ENCODE measurements around the gene DUOX1. TPM values are rescaled to one million over a fixed set of nuclear protein-coding genes. Genes with fewer than 3 reads are reported as not detected.
"Not testable (repeated sequence)": the region's sequence is repeated elsewhere in the genome, so short reads cannot be mapped to it uniquely, and the experiment has no call there.

DUOX1 gene
- total and polyA plus RNA-seq, 9 of the 15 experiments (the other 6 are each of a cell fraction or from before 2014, with no cell fraction given): 0.01 to 0.22 (median 0.01) TPM; not detected in 6

DNA sequence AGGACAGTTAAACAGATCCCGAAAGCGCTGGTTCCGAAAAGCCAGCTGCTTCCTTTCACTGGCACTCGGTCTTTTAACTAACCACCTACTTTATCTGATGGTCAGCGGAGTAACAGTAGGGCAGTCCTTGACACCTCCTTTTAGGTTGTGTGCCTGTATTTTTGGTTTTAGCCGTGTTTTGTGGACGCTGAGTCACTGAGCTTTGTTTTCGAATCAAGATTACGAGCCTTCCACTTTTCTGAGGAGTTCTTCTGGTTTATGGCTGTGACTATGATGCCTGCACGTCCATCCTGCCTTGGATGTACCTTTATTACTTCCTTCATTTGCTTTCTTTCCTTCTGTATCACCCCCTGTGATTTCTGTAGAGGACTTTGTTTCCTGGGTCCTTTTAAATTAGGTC is 47.4 kb upstream of the DUOX1 start:
- H3K9me1 ChIP-seq (ENCODE audit: control insufficient read depth, insufficient read depth, low read length); H3K4me2 ChIP-seq (ENCODE audit: insufficient read depth, low read length); CTCF ChIA-PET (ENCODE audit: low intra/inter-chr PET ratio): not testable (repeated sequence)

DNA sequence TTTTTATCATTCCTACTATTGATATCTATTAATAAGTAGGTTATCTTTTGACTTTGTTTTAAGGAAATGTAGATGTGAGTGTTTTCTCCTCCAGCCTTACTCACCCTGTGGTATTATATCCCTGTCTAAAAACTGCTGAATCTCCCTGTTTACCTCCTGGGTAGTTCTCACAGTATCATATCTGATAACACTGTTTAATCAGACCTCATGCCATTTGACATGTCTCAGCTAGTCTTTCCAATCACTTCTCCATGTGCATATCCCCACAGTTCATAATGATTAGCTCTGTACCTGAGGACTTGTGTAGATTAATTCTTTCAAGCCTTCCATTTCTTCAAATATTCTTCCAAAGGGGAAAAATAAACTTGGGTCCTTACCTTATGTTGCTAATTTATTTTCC is 46.6 kb upstream of the DUOX1 start:
- CTCF ChIA-PET (ENCODE audit: low intra/inter-chr PET ratio): no interaction called here
- BruUV-seq (replicated peaks): no TSS peak
- TF ChIP-seq ZZZ3 (IDR thresholded peaks at IDR 0.05) (no peak), FOXJ2 (tag; IDR thresholded peaks at IDR 0.05) (0 out of 2 replicates have a peak, but pooled peaks have one; percentile 23), CREBBP (IDR thresholded peaks at IDR 0.05; ENCODE audit: low read depth, low read length) (no peak), ZNF696 (CRISPR knock-in tag; conservative IDR thresholded peaks at IDR 0.05) (no peak), ZNF436 (CRISPR knock-in tag; IDR thresholded peaks at IDR 0.05) (no peak), KDM5B (IDR thresholded peaks at IDR 0.05; ENCODE audit: insufficient replicate concordance, low read depth, low read length) (no peak), CBFA2T2 (conservative IDR thresholded peaks at IDR 0.05) (no peak), KLF1 (tag; IDR thresholded peaks at IDR 0.05) (no peak), NR2C1 (IDR thresholded peaks at IDR 0.05) (no peak), NR2C1 (tag; IDR thresholded peaks at IDR 0.05) (no peak), NRF1 (conservative IDR thresholded peaks at IDR 0.05 in 1 of 2, IDR thresholded peaks at IDR 0.05 in 1 of 2) (no peak), DIDO1 (tag; IDR thresholded peaks at IDR 0.05; ENCODE audit: low read depth) (no peak), MAFG (tag; conservative IDR thresholded peaks at IDR 0.05) (0 out of 2 replicates have a peak, but pooled peaks have one; percentile 13), ADNP (tag; IDR thresholded peaks at IDR 0.05) (0 out of 2 replicates have a peak, but pooled peaks have one; percentile 15)

More for the DNA sequence above, 47.4 kb upstream of the DUOX1 start:
- H3K36me3 ChIP-seq (ENCODE audit: control insufficient read depth, insufficient read depth, low read length); POLR2A ChIA-PET; BruUV-seq (replicated peaks); H3K4me3 ChIP-seq; H3K9ac ChIP-seq (ENCODE audit: insufficient read depth in 1 of 2, low read depth in 2 of 2, low read length in 2 of 2); intact Hi-C loops (cut with micrococcal nuclease); H3K9me3 ChIP-seq (replicated peaks; ENCODE audit: control insufficient read depth, insufficient read depth, low read depth, low read length); H3K27ac ChIP-seq (ENCODE audit: extremely low read depth, low read depth, low read length); H4K20me1 ChIP-seq (replicated peaks; ENCODE audit: control insufficient read depth, insufficient read depth, low read length); in situ Hi-C loops (cut with MboI); H3K27me3 ChIP-seq (ENCODE audit: control insufficient read depth in 2 of 2, insufficient read depth in 2 of 2, low read length in 2 of 2); H3K79me2 ChIP-seq (ENCODE audit: control insufficient read depth, insufficient read depth, low read length); TF ChIP-seq JUND (tag; IDR thresholded peaks at IDR 0.05; ENCODE audit: borderline replicate concordance, low read depth, low read length): not testable (repeated sequence)
- peaks cover 18 to 34% of the 10 kb centered on the region in 2 experiments for H3K4me1 ChIP-seq (replicated peaks in 1 of 2; ENCODE audit: control insufficient read depth in 2 of 2, insufficient read depth in 2 of 2, low read length in 2 of 2)
- peak in 1 of 4 experiments; percentile 56 for DNase-seq (ENCODE audit: extremely low read depth in 1 of 4, low spot score in 3 of 4)
- TF ChIP-seq JUND (IDR thresholded peaks at IDR 0.05; ENCODE audit: borderline replicate concordance, low read depth, low read length): peak; percentile 25; the same call in 1 of the 2 replicates
- TF ChIP-seq FOSL1 (tag; conservative IDR thresholded peaks at IDR 0.05): peak; percentile 36
- TF ChIP-seq NFE2 (IDR thresholded peaks at IDR 0.05; ENCODE audit: low read depth): peak; percentile 78
- peak; percentile 13; the same call in 1 of the 2 replicates for TF ChIP-seq ARID1B (IDR thresholded peaks at IDR 0.05)
- TF ChIP-seq SMARCE1 (IDR thresholded peaks at IDR 0.05): peak; percentile 32; the same call in 1 of the 2 replicates
- peak; percentile 61; the same call in 1 of the 2 replicates for TF ChIP-seq SOX6 (IDR thresholded peaks at IDR 0.05)
- TF ChIP-seq, protein P1, sequence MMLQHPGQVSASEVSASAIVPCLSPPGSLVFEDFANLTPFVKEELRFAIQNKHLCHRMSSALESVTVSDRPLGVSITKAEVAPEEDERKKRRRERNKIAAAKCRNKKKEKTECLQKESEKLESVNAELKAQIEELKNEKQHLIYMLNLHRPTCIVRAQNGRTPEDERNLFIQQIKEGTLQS (IDR thresholded peaks at IDR 0.05): 0 out of 2 replicates have a peak, but pooled peaks have one; percentile 11
- TF ChIP-seq, protein P1 (CRISPR knock-in tag; conservative IDR thresholded peaks at IDR 0.05): not testable (repeated sequence)
- WGBS (ENCODE audit: insufficient coverage, low coverage, missing lambda C conversion rate): 0% methylated on average over 5 of the region's 10 CpGs
- H2AFZ ChIP-seq (ENCODE audit: low read depth, low read length): peak overlapping the region; percentile 76
- peak; percentile 69 for ATAC-seq
- peak; percentile 95 for FAIRE-seq

More for the DNA sequence above, 46.6 kb upstream of the DUOX1 start:
- intact Hi-C loops (cut with micrococcal nuclease): no loop called here
- no peaks in the 10 kb centered on the region for H3K27me3 ChIP-seq (ENCODE audit: control insufficient read depth in 2 of 2, insufficient read depth in 2 of 2, low read length in 2 of 2)
- no peak overlapping the region for H3K27ac ChIP-seq (ENCODE audit: extremely low read depth, low read depth, low read length)
- H3K9me1 ChIP-seq (ENCODE audit: control insufficient read depth, insufficient read depth, low read length): no peaks in the 10 kb centered on the region
- H3K9me3 ChIP-seq (replicated peaks; ENCODE audit: control insufficient read depth, insufficient read depth, low read depth, low read length): no peaks in the 10 kb centered on the region
- ATAC-seq: no peak
- H3K36me3 ChIP-seq (ENCODE audit: control insufficient read depth, insufficient read depth, low read length): no peaks in the 10 kb centered on the region
- no peak overlapping the region for H2AFZ ChIP-seq (ENCODE audit: low read depth, low read length)
- no peak overlapping the region for H3K4me2 ChIP-seq (ENCODE audit: insufficient read depth, low read length)
- H3K4me1 ChIP-seq (replicated peaks in 1 of 2; ENCODE audit: control insufficient read depth in 2 of 2, insufficient read depth in 2 of 2, low read length in 2 of 2): peaks cover 12 to 28% of the 10 kb centered on the region in 2 experiments
- no peak for FAIRE-seq
- in situ Hi-C loops (cut with MboI): no loop called here
- no peak overlapping the region for H3K9ac ChIP-seq (ENCODE audit: insufficient read depth in 1 of 2, low read depth in 2 of 2, low read length in 2 of 2)
- H3K4me3 ChIP-seq: no peak overlapping the region
- no peak for DNase-seq (ENCODE audit: extremely low read depth in 1 of 4, low spot score in 3 of 4)
- H4K20me1 ChIP-seq (replicated peaks; ENCODE audit: control insufficient read depth, insufficient read depth, low read length): no peaks in the 10 kb centered on the region
- no peaks in the 10 kb centered on the region for H3K79me2 ChIP-seq (ENCODE audit: control insufficient read depth, insufficient read depth, low read length)
- POLR2A ChIA-PET: interaction anchor here (1.2 to 1.6 kb wide), 2 partner anchors 34 to 35 kb away, joined by 3 to 7 read pairs; no protein-coding TSS in a partner anchor
